Breast epithelium (tissue), 3 donors: ENCODE measurements around the gene PNMA8A.

ENCODE experiments used
- POLR2A ChIP-seq: fragments of 450-650 bp; IDR thresholded peaks from one replicate; pipeline ENCODE4 v1.6.1; 2016; ENCODE audit warnings: antibody characterized with exemption, mild to moderate bottlenecking, moderate library complexity
- TF ChIP-seq, protein P1 (sequence below), 3 donors: fragments of 450-650 bp; IDR thresholded peaks; one replicate each; pipeline ENCODE4 v1.5.1; 2016 to 2017; ENCODE audit warnings: antibody characterized with exemption in 3 of 3, mild to moderate bottlenecking in 3 of 3, moderate library complexity in 3 of 3

DNA sequence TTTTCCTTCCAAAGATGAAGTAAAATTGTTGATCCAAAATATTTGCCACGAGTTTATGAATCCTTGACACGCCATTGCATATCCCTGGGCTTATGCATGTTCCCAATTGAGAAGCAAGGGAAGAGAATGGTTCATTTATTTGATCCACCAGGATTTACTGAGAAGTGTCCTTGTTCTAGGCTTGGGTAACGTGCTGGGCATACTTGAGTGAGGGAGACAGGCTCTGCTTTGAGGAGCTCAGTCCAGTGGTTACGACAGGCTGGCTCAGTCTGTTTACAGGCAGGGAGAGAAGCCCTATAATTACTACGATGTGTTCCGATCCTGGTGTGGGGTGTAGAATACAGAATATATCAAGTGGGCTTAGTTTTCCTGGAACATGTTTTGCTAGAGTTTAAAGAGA, 36.4 kb downstream of the PNMA8A start:
- TF ChIP-seq, protein P1, sequence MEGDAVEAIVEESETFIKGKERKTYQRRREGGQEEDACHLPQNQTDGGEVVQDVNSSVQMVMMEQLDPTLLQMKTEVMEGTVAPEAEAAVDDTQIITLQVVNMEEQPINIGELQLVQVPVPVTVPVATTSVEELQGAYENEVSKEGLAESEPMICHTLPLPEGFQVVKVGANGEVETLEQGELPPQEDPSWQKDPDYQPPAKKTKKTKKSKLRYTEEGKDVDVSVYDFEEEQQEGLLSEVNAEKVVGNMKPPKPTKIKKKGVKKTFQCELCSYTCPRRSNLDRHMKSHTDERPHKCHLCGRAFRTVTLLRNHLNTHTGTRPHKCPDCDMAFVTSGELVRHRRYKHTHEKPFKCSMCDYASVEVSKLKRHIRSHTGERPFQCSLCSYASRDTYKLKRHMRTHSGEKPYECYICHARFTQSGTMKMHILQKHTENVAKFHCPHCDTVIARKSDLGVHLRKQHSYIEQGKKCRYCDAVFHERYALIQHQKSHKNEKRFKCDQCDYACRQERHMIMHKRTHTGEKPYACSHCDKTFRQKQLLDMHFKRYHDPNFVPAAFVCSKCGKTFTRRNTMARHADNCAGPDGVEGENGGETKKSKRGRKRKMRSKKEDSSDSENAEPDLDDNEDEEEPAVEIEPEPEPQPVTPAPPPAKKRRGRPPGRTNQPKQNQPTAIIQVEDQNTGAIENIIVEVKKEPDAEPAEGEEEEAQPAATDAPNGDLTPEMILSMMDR (IDR thresholded peaks at IDR 0.05): no peak
- TF ChIP-seq POLR2A: no peak
